ENCODE measurements around the gene KCTD2. TPM values are rescaled to one million over a fixed set of nuclear protein-coding genes. Genes with fewer than 3 reads are reported as not detected.
"Not testable (repeated sequence)": the region's sequence is repeated elsewhere in the genome, so short reads cannot be mapped to it uniquely, and the experiment has no call there.

The KCTD2 gene
- total RNA-seq, 1 donor from 2014 or later: 43.2 TPM

DNA sequence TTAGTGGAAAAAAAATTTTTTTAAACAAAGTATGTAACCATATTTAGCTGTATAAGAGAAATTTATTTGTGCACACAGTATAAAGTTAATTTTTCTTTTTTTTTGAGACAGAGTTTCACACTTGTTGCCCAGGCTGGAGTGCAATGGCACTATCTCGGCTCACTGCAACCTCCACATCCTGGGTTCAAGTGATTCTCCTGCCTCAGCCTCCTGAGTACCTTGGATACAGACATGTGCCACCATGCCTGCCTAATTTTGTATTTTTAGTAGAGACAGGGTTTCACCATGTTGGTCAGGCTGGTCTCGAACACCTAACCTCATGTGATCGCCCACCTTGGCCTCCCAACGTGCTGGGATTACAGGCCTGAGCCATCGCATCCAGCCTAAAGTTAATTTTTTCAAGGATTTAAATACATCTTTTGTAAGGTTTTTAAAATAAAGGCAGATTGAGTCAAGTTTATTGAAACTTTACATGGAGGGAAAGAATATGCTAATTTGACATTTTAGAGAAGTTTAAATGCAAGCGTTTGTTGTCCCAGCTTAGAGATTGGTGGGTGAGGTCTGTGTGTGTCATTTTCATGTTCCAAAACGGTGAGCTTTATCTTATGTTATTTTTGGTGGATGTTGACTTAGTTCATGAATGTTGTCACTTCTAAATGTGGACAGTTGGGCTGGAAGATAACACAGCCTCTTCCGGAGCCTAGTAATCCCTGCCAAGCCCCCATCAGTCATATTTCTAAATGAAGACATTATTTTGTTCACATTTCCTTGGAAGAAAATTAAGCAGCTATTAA is 24.6 kb downstream of the KCTD2 start:
- intact Hi-C loops (cut with DNase I); DNase-seq (ENCODE audit: low spot score): not testable (repeated sequence)

DNA sequence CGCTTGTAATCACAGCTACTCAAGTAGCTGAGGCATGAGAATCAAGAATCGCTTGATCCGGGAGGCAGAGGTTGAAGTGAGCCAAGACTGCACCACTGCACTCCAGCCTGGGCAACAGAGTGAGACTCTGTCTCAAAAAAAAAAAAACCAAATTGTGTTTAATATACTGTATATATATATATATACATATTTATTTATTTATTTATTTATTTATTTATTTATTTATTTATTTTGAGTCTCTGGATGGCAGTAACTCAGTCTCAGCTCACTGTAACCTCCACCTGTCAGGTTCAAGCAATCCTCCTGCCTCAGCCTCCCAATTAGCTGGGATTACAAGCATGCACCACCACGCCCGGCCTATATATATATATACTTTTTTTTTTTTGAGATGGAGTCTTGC is 25.9 kb downstream of the KCTD2 start:
- DNase-seq (ENCODE audit: low spot score); intact Hi-C loops (cut with DNase I): not testable (repeated sequence)

DNA sequence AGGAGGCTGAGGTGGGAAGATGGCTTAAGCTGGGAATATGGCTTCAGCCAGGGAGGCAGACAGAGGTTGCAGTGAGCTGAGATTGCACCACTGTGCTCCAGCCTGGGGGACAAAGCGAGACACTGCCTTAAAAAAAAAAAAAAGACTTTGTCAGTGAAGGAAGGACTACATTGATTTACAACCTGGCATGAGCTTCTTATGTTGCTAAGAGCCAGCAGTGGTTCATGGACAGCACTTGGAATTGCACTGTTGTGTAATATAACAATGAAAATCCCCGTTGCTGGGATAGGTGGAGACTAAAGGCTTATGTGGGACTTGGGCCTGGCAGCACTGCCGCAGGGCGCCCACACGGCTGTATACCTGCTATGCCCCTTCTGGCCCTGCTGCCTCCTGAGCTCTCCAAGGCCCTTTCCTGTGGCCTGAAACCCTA is 26.6 kb downstream of the KCTD2 start:
- intact Hi-C loops (cut with DNase I): no loop called here

DNA sequence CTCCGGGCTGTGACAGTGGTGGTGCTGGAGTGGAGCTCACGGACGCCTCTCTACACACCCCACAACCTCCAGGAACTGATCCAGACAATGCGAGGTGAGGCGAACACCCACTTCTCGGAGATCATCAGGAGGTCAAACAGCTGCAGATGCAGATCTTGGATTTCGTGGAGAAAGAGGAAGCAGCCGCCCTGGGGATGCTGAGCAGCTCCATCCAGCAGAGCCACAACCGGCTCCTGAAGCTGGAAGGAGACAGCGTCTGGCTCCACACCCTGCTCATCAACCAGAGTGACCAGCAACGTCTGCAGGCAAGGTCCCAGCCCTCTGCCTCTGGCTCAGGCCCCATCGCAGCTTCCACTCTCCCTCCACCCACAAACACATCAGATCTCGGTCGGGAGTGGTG is 27.5 kb downstream of the KCTD2 start:
- intact Hi-C loops (cut with DNase I): no loop called here
- no peak for DNase-seq (ENCODE audit: low spot score)

More for the DNA sequence above, 26.6 kb downstream of the KCTD2 start:
- DNase-seq (ENCODE audit: low spot score): no peak

DNA sequence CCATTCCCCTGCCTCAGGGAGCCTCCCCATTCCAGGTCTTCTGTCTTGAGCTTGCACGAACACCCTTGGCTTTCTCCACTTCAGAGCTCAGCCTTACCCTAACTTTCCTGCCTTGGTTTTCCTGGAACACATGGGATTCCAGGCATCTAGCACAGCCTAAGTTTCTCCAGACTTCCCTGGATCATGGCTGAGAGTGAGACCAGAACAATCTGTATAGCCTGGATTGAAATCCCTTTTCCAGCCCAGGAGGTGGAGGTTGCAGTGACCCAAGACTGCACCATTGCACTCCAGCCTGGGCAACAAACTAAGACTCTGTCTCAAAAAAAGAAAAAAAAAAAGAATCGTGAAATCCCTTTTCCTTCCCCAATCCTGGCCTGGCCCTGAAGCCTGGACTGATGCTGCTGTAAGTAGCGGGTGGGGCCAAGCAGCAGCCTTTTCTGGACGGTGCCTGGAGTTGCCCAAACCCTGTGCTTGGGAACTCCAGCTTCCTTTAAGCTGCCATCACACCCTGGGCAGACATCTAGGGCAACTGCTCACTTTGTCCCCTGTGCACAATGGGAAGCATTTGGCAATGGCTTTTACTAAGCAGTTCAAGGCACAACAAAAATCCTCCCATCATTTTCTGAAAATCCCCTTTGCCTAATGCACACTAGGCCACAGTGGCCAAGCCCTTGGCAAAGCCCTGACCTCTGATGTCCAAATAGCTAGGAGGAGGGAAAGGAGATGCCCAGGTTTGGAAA is 28.7 kb downstream of the KCTD2 start:
- no peak for DNase-seq (ENCODE audit: low spot score)
- intact Hi-C loops (cut with DNase I): no loop called here

DNA sequence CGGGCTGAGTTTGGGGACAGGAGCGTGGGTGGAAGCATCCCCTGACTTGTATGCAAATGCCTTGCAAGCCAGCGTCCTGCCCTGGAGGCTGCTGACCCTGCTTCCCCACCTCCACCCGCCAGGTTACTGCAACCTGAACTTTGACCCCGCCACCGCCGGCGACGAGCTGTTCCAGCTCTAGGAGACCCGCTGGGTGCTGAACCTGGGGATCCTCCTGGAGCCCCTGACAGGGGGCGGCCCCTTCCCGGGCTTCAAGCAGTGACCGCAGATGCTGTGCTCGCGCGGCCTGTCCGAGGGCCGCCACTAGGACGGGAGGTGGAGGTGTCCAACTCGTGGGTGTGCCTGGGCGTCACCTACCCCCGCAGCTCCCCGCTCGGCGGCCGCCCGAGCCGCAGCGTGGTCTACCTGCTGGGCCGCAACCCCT is 30.1 kb downstream of the KCTD2 start:
- DNase-seq (ENCODE audit: low spot score): no peak
- intact Hi-C loops (cut with DNase I): no loop called here

DNA sequence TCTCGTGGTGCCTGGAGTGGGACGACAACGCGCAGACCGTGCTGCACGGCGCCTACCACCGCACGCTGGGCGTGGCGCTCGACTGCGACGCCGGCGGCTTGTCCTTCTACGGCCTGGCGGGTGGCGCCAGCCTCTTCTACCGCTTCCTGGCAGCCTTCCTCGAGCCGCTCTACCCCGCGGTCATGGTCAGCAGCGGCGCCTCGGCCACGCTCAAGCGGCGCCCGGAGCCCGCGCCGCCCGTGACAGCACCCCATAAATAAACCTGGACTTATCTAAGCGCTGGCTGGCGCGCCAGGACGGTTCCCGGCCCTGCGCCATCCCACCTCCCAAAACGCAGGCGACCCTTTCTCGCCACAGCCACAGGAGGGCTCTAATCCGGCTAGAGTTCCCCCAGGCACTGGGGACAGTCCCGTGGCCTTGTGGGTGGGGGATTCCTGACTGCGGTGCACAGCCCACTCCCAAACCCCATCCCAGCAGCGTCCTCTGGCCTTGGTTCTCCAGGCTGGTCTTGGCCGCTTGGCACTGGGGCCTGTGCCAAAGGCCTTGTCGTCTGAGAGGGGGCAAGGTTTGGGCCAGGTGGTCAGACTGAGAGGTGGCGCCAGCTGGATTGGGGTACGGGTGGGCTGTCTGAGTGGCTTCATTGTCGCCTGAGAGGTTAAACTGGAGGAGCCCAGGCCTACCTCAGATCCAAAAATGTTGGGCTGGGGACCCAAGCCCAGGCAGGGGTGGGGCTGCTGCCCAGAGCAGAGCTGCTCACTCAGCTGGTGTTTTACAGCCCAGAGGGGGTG is 30.7 kb downstream of the KCTD2 start:
- intact Hi-C loops (cut with DNase I): no loop called here
- peak; percentile 92 for DNase-seq (ENCODE audit: low spot score)

DNA sequence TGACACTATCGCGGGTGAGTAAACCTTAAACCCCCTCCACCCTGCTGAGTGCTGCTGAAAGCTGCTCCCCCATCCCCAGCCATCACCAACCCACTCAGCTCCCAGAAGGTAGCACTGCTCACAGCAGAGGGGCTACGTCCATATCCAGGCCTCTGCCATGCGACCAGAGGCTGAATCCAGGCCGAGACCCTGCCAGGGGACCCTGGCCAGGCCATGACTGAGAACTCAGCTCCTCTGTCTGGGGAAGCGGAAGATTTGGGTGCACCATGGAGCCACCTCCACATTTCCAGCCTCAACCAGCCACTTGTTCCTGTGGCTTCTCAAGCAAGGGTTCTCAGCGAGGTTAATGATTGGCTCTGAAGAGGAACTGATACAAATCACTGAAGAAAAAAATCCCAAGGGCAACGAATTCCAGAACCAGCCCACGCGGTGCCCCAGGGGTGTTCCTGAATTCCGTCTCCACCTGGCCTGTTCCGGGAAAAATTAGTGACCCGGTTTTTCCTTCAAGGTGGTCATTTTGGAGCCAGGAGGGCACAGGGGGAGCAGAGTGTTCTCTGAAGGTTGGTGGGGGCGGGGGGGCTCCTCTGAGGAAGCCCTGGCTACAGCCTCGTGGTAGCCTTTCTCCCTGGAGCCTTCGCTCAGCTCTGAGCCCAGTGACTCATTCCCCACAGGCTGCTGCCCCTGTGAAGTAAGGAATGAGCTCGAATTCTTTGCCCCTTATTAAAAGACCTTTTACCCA is 31.4 kb downstream of the KCTD2 start:
- intact Hi-C loops (cut with DNase I): no loop called here
- no peak for DNase-seq (ENCODE audit: low spot score)

DNA sequence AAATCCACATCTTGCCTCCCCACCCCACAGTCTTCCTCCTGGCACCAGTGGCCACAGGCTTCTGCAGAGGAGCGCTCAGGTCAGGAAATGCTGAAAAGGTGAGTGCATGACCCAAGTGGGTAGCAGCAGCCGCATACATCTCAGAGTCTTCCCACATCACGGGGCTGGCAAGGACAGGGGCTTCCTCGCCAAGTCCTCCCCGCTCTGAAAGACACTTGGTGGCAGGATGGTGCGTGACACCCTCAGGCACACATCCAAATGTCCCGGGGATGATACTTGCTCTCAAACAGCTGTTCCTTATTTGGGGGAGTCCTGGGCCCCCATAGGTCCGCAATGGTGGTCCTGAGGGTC is 32.0 kb downstream of the KCTD2 start:
- DNase-seq (ENCODE audit: low spot score): no peak

DNA sequence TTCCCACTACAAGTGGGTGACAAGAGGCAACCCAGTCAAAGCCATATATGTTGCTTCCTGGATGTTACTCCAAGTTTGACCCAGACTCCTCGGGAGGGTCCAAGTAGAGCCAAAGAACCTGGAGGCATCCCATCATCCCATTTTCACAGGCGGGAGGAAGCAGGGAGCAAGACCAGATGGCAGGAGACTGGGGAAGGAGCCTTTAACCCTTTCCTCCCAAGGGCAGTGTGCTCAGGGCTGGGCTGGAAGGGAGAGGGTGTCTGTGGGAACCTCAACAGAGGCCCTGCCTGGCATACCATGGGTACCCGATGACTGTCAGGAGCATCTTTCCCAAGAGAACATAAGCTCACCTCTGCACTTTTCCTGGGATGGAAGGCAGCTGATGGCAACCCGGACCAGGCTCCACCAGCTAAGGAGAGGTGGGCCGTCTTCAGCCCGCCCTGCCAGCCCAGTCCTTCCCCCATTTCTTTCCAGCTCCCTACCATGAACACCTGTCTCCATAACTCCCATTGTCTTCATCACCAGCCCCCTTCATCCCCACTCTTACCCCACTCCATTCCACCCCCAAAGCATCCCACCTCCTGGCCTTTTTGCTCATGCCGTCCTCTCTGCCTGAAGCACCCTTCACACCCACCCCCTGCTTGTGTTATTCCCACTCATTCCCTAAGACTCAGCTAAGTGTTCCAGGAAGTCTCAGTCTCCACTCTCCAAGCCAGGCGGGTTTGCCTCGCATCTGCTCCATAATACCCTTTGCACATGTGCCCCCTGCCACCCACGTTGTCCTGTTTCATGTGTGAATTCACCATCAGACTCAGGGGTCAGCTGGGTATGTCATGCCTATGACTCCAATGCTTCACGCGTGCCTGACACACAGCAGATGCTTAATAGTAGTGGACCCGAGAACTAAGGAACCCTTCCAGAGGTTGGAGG is 34.9 kb downstream of the KCTD2 start:
- DNase-seq (ENCODE audit: low spot score): no peak
- intact Hi-C loops (cut with DNase I): no loop called here

More for the DNA sequence above, 32.0 kb downstream of the KCTD2 start:
- intact Hi-C loops (cut with DNase I): no loop called here

DNA sequence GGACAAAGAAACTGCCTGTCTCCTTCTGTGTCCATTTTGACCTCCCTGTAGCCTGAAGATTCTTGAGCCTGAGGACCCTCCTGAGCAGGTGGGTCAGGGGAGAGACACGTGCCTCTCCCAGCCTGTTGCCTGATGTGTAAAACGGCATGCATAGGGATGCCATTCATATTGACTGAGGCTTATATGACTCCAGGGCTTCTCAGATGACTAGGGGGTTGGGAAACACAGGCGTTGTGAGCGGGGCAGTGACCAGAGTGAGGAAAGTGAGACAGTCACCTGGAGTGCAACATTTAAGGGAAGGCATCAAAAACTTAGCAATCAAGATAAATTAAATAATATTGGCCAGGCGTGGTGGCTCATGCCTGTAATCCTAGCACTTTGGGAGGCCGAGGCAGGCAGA is 35.7 kb downstream of the KCTD2 start:
- no peak for DNase-seq (ENCODE audit: low spot score)
- intact Hi-C loops (cut with DNase I): no loop called here

DNA sequence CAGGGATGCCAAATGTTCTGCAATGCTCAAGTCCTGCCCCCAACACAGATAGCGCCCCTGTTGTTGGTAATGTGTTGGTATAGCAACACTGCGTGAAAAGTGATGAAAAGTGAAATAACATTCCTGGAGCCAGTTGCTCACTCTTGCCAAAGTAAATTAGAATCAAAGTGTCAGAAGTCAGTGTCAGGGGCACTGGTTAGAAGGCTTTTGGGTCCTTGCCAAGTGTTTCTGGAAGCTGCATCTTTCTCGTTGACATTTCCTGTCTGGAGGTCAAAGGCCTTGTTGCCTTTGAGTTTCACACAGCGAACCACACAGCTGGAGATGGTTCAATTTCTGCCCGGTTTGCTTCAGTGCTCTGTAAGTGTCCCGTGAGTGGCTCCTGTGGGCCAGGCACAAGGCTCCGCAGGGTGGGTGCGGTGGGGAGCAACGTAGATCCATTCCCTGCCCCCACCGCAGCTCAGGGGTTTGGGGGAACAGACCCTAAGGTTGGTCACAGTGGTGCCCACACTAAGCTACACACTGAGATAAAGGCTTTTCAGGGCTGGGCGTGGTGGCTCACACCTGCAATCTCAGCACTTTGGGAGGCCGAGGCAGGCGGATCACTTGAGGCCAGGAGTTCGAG is 37.1 kb downstream of the KCTD2 start:
- intact Hi-C loops (cut with DNase I): no loop called here

DNA sequence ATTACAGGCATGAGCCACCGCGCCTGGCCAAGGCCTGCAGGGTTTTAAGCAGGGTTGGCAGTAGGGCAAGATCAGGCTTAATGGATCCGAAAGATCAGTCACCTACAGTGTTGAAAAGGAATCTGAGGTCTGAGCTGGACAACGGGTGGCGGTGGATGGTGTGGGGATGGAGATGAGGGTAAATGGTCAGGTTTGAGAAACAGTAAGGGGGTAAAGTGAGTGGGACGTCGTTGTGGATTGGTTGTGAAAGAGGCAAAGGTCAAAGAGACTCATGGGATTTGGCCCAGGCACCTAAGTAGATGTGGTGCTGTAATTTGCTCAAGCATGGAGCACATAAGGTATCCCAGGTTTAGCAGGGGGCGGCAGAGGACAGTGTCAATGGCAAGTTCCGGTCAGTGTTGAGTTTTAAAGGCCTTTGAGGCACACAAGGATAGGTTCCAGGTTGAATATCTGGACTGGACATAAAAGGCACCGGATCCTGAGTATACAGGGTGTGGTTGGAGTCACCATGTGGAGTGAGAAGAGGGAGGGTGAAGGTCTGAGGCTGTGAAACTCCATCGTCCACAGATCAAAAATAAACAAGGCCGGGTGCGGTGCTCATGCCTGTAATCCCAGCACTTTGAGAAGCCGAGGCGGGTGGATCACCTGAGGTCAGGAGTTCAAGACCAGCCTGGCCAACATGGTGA is 39.6 kb downstream of the KCTD2 start:
- DNase-seq (ENCODE audit: low spot score): no peak
- intact Hi-C loops (cut with DNase I): no loop called here

More for the DNA sequence above, 37.1 kb downstream of the KCTD2 start:
- DNase-seq (ENCODE audit: low spot score): no peak

DNA sequence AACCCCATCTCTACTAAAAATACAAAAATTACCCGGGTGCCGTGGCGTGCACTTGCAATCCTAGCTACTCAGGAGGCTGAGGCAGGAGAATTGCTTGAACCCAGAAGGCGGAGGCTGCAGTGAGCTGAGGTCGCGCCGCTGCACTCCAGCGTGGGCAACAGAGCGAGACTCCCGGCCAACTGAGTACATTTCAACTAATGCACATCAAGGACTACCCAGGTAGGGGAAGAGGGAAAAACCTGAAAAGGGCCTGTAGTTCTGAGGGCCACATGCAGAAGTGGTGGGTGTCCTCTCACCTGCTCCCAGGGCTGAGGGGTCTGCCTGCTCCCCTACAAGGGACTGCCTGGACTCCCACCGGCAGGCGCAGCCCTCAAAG is 40.1 kb downstream of the KCTD2 start:
- DNase-seq (ENCODE audit: low spot score): no peak
- intact Hi-C loops (cut with DNase I): no loop called here

DNA sequence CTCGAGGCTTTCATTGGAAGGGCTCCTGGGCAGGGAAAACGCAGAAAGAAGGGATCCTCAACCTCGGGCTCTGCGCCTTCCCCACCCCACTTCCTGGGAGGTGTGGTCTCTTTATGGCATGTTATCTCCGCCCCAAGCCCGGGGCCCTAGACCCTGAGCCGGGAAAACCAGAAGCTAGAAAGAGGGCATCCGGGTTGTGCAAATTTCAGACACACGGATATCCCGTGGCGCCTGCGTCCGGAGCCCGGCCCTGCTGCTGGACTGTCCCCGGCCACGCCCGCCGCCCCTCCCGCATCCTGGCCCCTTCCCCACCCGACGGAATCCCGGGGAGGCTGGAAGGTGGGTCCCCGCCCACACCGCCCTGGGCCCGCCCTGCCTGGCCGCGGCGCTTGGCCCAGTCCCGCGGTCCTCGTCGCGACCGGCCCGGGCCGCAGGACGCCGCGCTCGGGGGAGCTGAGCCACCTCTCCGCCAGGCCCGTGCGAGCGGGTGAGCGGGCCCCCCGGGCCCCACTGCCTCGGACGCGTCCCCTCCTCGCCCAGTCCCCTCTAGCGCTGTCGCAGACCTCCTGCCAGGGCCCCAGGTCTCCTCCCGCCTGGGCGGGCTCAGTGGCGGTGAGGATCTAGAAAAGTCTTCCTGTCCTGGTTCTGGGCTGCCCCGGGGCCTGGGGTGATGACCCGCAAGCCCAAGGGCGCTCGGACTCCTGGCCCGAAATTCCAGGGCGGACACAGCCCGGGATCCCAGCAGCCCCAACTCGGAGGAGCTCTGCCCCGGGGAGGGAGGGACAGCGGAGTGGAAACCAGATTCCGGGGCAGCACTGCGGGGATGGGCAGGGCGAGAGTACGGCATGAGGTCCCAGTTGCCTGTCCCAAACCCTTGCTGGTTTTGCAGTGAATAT is 40.8 kb downstream of the KCTD2 start, which contains the start of gene SLC16A5:
Gene SLC16A5, plus strand, starts transcription at position 397 of the 896 bp plus-strand sequence. CDS start 5,683 bp downstream, outside the sequence.
- intact Hi-C loops (cut with DNase I): no loop called here
- peak; percentile 96 for DNase-seq (ENCODE audit: low spot score)

Measured in cardiac septum (tissue), 1 donor.